HUES64 (cell line): ENCODE data around the gene GALNT17.
"Not testable (repeated sequence)": the region's sequence is repeated elsewhere in the genome, so short reads cannot be mapped to it uniquely, and the experiment has no call there.

Source experiments
- H3K27ac ChIP-seq: 2 replicates; pipeline ENCODE4 v1.7.0; 2013; ENCODE audit warnings: low read depth, low read length, inconsistent platforms
- H3K27me3 ChIP-seq: 2 replicates; pipeline ENCODE4 v1.6.1; 2013; ENCODE audit warnings: mild to moderate bottlenecking, low read length; ENCODE audit not compliant: insufficient read depth
- H3K36me3 ChIP-seq: 2 replicates; pipeline ENCODE4 v1.6.1; 2013; ENCODE audit warnings: mild to moderate bottlenecking, low read length; ENCODE audit not compliant: insufficient read depth
- H3K4me1 ChIP-seq: 2 replicates; pipeline ENCODE4 v1.6.1; 2013; ENCODE audit warnings: mild to moderate bottlenecking, low read length, moderate library complexity; ENCODE audit not compliant: insufficient read depth
- H3K4me3 ChIP-seq: 2 replicates; pipeline ENCODE4 v1.5.1; 2013; ENCODE audit warnings: mild to moderate bottlenecking, low read length, moderate library complexity
- H3K9ac ChIP-seq: 2 replicates; pipeline ENCODE4 v1.6.1; 2013; ENCODE audit warnings: mild to moderate bottlenecking, low read depth, low read length
- H3K9me3 ChIP-seq: 2 replicates; pipeline ENCODE4 v1.6.1; 2013; ENCODE audit warnings: low read depth, low read length; ENCODE audit not compliant: insufficient read depth
- WGBS: fragments of 150-250, 120-280 bp; methylation state at CpG from one replicate; pipeline ENCODE4 v1.1.7; 2013; ENCODE audit warnings: missing lambda C conversion rate; 5-methylcytosine and 5-hydroxymethylcytosine counted together

GALNT17 gene

DNA sequence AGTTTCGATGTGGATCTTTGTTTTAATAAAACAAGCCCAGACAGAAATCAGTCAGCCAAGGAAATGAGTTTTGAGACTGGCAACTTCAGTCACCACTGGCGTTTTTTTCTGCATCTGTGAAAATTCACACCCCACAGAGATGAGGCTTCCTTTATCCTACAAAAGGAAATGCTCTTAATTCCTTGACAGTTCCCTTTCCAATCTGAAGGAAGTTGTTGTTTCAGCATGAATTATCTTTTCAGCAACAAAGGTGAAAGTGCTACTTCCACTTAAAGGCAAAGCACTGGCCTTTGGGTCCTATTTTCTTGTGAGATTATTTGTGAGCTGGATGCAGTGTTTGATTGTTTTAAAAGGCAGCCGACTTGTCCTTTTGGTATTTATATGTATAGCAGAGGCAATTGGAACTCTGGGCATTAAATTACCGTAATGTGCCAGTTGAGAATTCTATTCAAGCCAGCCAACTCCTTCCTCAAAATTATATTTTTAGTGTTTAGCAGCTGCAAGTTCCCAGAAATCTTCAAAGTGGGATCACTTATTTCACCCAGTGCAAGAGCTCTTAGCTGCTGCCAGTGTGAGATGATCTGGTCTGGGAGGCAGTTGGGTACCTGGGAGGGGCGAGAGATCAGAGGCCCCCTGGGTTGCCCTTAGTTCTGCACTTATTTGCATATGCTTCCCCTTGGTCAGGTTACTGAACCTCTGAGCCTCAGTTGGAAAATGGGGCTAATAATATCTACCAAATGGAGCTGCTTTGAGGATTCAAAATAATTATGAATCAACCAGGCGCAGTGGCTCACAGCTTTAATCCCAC is 427.1 kb downstream of the GALNT17 start:
- no peaks in the 10 kb centered on the region for H3K27me3 ChIP-seq
- H3K4me3 ChIP-seq, result no peak overlapping the region
- 50% methylated on average over 6 of the region's 6 CpGs for WGBS
- no peaks in the 10 kb centered on the region for H3K36me3 ChIP-seq
- peaks cover 16% of the 10 kb centered on the region for H3K4me1 ChIP-seq
- H3K27ac ChIP-seq, result 0 out of 2 replicates have a peak overlapping the region, but pooled peaks have one; percentile 3
- no peaks in the 10 kb centered on the region for H3K9me3 ChIP-seq
- H3K9ac ChIP-seq, result no peak overlapping the region

- 90% methylated on average over 10 of the region's 10 CpGs for WGBS
- no peaks in the 10 kb centered on the region for H3K27me3 ChIP-seq
Observed at GRCh38 chr7:71560354-71560995, 428.5 kb downstream of the GALNT17 start.

GRCh38 chr7:71563276-71563675 is 431.3 kb downstream of the GALNT17 start:
- H3K9ac ChIP-seq, result no peak overlapping the region
- H3K36me3 ChIP-seq, result no peaks in the 10 kb centered on the region
- 89% methylated on average over 6 of the region's 6 CpGs for WGBS
- no peak overlapping the region for H3K27ac ChIP-seq
- H3K9me3 ChIP-seq, result no peaks in the 10 kb centered on the region
- H3K4me3 ChIP-seq, result no peak overlapping the region
- H3K4me1 ChIP-seq, result peaks cover 13% of the 10 kb centered on the region
- H3K27me3 ChIP-seq, result no peaks in the 10 kb centered on the region

More at GRCh38 chr7:71560354-71560995, 428.5 kb downstream of the GALNT17 start:
- no peak overlapping the region for H3K27ac ChIP-seq
- H3K36me3 ChIP-seq, result no peaks in the 10 kb centered on the region
- no peaks in the 10 kb centered on the region for H3K9me3 ChIP-seq
- H3K4me1 ChIP-seq, result peaks cover 16% of the 10 kb centered on the region
- H3K4me3 ChIP-seq, result no peak overlapping the region
- no peak overlapping the region for H3K9ac ChIP-seq

DNA sequence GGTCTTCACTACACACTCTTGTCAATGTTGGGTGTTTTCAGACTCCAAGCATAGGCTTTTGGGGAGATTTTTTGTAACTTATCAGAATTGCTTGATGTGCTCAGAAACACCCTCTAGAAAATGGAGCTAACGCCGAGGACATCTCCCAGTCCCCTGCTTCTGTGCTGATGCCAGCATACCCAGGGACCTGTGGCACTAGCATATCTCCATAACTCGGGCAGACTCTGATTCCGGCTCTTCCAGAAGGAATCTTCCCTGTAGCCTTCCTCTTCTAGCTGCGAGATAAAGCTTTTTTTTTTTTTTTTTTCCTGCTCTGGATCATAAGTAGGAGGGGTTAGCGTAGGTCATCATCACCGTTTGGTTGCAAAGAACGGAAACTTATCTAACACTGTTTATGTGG is 434.4 kb downstream of the GALNT17 start:
- H3K4me1 ChIP-seq, result no peaks in the 10 kb centered on the region
- WGBS, result 94% methylated on average over 8 of the region's 8 CpGs
- no peak overlapping the region for H3K27ac ChIP-seq
- H3K4me3 ChIP-seq, result no peak overlapping the region
- no peaks in the 10 kb centered on the region for H3K27me3 ChIP-seq
- no peaks in the 10 kb centered on the region for H3K36me3 ChIP-seq
- H3K9ac ChIP-seq, result no peak overlapping the region
- no peaks in the 10 kb centered on the region for H3K9me3 ChIP-seq

DNA sequence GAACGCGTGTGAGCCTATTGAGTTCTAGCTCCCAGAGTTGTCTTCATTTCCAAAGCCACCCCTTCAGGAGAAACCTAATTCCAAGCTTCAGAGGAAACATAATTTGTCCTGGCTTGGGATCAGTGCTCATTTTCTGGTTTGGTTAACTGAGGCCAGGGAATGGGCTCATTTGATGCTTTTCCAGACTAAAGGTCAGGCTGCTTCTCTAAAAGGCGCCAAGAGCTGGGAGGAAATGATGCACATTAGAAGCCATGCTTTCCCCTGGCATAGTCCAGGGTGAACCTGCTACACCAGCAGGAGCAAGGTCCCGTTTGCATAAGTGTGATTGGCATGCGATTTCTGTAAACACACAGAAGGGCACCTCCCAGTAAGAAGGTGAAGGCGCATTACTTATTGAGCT is 435.0 kb downstream of the GALNT17 start:
- Histone ChIP-seq H3K27me3 (no peaks in the 10 kb centered on the region), H3K4me1 (no peaks in the 10 kb centered on the region), H3K36me3 (no peaks in the 10 kb centered on the region), H3K4me3 (no peak overlapping the region), H3K9me3 (no peaks in the 10 kb centered on the region), H3K9ac (no peak overlapping the region), H3K27ac (no peak overlapping the region)
- WGBS, result 76% methylated on average over 6 of the region's 6 CpGs

DNA sequence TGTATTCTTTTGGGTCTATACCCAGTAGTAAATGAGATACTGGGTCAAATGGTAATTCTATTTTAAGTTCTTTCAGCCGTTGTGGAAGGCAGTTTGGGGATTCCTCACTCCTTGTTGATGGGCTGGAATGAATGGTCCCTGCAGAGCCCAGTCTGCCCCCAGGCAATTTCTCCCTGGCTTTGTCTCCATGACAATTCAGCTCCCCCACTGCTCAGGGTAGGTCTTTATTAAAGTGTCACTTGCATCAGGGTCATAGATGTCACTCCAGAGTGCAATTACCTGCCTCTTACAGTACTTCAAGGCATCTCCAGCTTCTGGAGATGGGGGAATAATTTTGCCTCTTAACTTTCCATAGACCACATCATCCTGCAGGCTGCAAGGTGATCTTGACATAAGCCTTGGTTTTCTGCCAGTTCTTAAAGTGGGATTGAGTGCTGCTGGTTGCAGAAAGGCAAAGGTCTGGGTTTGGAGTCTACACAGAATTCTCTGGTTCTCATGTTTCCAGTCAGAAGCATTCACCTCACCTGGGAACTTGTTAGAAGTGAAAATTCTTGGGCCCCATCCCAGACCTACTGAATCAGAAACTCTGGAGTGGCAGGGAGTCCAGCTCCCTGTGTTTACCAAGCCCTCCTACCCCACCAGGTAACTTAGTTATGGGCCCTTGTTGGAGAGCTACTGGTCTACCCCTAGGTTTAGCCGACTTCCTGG is 442.4 kb downstream of the GALNT17 start:
- Histone ChIP-seq H3K27ac (peak overlapping the region; percentile 35; the same call in 1 of the 2 replicates), H3K9me3 (no peaks in the 10 kb centered on the region), H3K27me3 (no peaks in the 10 kb centered on the region), H3K9ac (no peak overlapping the region), H3K4me3 (no peak overlapping the region), H3K4me1 (peaks cover 15% of the 10 kb centered on the region), H3K36me3 (peaks cover 20% of the 10 kb centered on the region)
- WGBS, result 58% methylated on average over 2 of the region's 2 CpGs

DNA sequence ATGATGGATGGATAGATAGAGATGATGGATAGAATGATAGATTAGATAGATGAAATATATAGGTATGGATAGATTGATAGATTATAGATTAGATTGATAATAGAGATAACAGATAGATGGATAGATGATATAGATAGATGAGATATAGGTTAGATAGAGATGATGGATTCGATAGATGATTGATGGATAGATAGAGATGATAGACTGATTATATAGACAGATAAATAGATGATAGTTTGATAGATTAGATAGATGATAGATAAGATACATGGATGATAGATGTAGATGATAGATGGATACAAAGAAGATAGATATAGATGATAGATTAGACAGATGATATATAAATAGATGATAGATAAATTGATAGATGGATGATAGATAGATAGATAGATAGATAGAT is 448.1 kb downstream of the GALNT17 start:
- H3K9ac ChIP-seq, result no peak overlapping the region
- H3K4me1 ChIP-seq, result no peaks in the 10 kb centered on the region
- no peaks in the 10 kb centered on the region for H3K9me3 ChIP-seq
- H3K27ac ChIP-seq, result no peak overlapping the region
- peaks cover 6% of the 10 kb centered on the region; the same call in 1 of the 2 replicates for H3K36me3 ChIP-seq
- H3K27me3 ChIP-seq, result no peaks in the 10 kb centered on the region
- no peak overlapping the region for H3K4me3 ChIP-seq
- WGBS, result 94% methylated on average over 1 of the region's 1 CpG

DNA sequence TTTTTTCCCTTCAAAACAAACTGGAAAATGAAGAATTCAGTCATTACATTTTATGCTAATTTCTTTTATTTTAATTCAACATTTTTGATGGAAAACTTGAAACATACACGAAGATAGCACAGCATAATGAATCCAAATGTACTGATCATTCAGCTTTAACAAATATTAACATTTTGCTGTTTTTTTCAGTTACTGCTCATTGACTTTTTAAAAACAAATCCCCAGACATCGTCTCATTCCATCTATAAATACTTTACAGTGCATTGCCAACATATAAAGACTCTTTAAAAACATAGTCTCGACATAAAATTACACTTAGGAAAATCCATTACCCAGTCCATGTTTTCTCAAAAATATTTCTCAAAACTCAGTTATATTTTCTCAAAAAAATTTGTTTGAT is 452.3 kb downstream of the GALNT17 start:
- Histone ChIP-seq H3K36me3 (peaks cover 15% of the 10 kb centered on the region; the same call in 1 of the 2 replicates), H3K9me3 (peaks cover 14% of the 10 kb centered on the region), H3K27ac (no peak overlapping the region), H3K4me3 (no peak overlapping the region), H3K9ac (no peak overlapping the region), H3K4me1 (no peaks in the 10 kb centered on the region), H3K27me3 (no peaks in the 10 kb centered on the region)
- 93% methylated on average over 3 of the region's 3 CpGs for WGBS

DNA sequence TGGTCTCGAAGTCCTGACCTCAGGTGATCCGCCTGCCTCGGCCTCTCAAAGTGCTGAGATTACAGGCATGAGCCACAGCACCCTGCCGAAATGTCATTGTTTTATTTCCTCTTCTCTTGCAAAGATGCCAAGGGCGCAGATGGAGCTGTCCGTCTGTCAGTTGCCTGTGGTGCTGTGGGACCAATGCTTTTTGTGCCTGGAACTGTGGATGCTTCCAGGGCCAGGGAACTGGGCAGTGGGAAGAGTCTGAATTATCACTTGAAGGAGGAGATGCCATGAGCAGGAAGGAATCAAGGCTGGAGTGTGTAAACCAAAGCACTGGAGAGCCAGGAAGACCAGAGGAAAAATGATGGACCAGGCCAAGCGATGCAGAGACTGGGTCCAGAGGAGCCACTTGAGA is 459.9 kb downstream of the GALNT17 start:
- 95% methylated on average over 7 of the region's 7 CpGs for WGBS
- Histone ChIP-seq H3K4me3 (no peak overlapping the region), H3K27ac (no peak overlapping the region), H3K27me3 (no peaks in the 10 kb centered on the region), H3K9me3 (peaks cover 14% of the 10 kb centered on the region), H3K9ac (no peak overlapping the region), H3K36me3 (peaks cover 15% of the 10 kb centered on the region; the same call in 1 of the 2 replicates), H3K4me1 (no peaks in the 10 kb centered on the region)

GRCh38 chr7:71592388-71592787 is 460.4 kb downstream of the GALNT17 start:
- H3K4me3 ChIP-seq, H3K9ac ChIP-seq, H3K4me1 ChIP-seq, H3K27me3 ChIP-seq, H3K27ac ChIP-seq: not testable (repeated sequence)
- peaks cover 11% of the 10 kb centered on the region for H3K9me3 ChIP-seq
- WGBS, result 93% methylated on average over 2 of the region's 4 CpGs
- peaks cover 12% of the 10 kb centered on the region; the same call in 1 of the 2 replicates for H3K36me3 ChIP-seq

DNA sequence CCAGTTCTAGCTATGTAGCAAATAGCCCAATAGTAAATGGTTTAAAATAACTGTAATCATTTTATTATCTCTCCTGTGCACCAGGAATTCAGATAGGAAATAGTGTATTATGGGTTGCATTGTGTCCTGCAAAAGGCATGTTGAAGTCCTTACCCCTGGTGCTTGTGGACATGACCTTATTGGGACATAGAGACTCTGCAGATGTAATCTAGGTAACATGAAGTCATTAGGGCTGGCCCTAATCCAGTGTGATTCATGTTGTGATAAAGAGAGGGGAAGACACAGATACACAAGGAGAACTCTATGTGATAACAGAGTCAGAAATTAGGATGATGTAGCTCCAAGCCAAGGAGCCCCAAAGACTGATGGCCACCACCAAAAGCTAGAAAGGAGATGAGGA is 462.8 kb downstream of the GALNT17 start:
- no peak overlapping the region for H3K27ac ChIP-seq
- H3K27me3 ChIP-seq, result no peaks in the 10 kb centered on the region
- H3K4me1 ChIP-seq, result no peaks in the 10 kb centered on the region
- H3K4me3 ChIP-seq, result no peak overlapping the region
- H3K9me3 ChIP-seq, result no peaks in the 10 kb centered on the region
- H3K9ac ChIP-seq, result no peak overlapping the region
- H3K36me3 ChIP-seq, result no peaks in the 10 kb centered on the region
